Tibial nerve (tissue), 4 donors: ENCODE data around the gene HECW1. TPM values are rescaled to one million over a fixed set of nuclear protein-coding genes. Genes with fewer than 3 reads are reported as not detected.
"Not testable (repeated sequence)": the region's sequence is repeated elsewhere in the genome, so short reads cannot be mapped to it uniquely, and the experiment has no call there.

ENCODE experiments used
- DNase-seq, 2 donors: peaks; one replicate each; pipeline ENCODE4 v3.0.0-alpha.2; 2019; ENCODE audit warnings: low spot score in 2 of 2
- H3K27ac ChIP-seq, 4 donors: fragments of 200-600 bp; sonication (generic) in 3 of 4; one replicate each; pipeline ENCODE4 v1.5.1; 2017 to 2019; ENCODE audit warnings: mild to moderate bottlenecking in 1 of 4
- H3K27me3 ChIP-seq, 2 donors: fragments of 200-600 bp; sonication (generic) in 1 of 2; one replicate each; pipeline versions ENCODE4 v1.5.1 to v1.6.0; 2017 to 2019
- H3K36me3 ChIP-seq, 3 donors: fragments of 200-600 bp; sonication (generic); one replicate each; pipeline ENCODE4 v1.5.1; 2018 to 2019
- H3K4me1 ChIP-seq, 4 donors: fragments of 200-600 bp; sonication (generic) in 3 of 4; one replicate each; pipeline ENCODE4 v1.5.1; 2017 to 2019
- H3K4me3 ChIP-seq, 4 donors: fragments of 200-600 bp; sonication (generic) in 3 of 4; one replicate each; pipeline ENCODE4 v1.5.1; 2017 to 2019; ENCODE audit warnings: mild to moderate bottlenecking in 1 of 4, moderate library complexity in 1 of 4
- H3K9me3 ChIP-seq, 4 donors: fragments of 200-600 bp; sonication (generic) in 3 of 4; one replicate each; pipeline ENCODE4 v1.5.1; 2017 to 2019
- CTCF ChIP-seq, 5 experiments: fragments of 200-600 bp in 3 of 5; fragments of 450-650 bp in 2 of 5; sonication (generic) in 3 of 5; IDR thresholded peaks; one replicate each; pipeline ENCODE4 v1.5.1; 2016 to 2019; ENCODE audit warnings: antibody characterized with exemption in 5 of 5, mild to moderate bottlenecking in 3 of 5, moderate library complexity in 2 of 5
- EP300 ChIP-seq, 2 donors: sonication (generic); formaldehyde crosslinking; IDR thresholded peaks; one replicate each; pipeline ENCODE4 v1.6.1; 2017; ENCODE audit warnings: antibody characterized with exemption in 2 of 2, mild to moderate bottlenecking in 1 of 2
- POLR2A ChIP-seq, 2 donors: fragments of 450-650 bp; IDR thresholded peaks; one replicate each; pipeline ENCODE4 v1.6.1; 2017; ENCODE audit warnings: antibody characterized with exemption in 2 of 2, mild to moderate bottlenecking in 2 of 2, moderate library complexity in 2 of 2
- WGBS, 2 donors: methylation state at CpG; one replicate each; pipeline ENCODE4 v1.1.5; 2018; 5-methylcytosine and 5-hydroxymethylcytosine counted together
- total RNA-seq, 4 donors: library from RNA; depleted of rRNA; stranded (reverse); fragments of >200 nt; gene quantifications; one replicate each; pipeline ENCODE4 v1.1.0, GENCODE V29; 2016

Gene HECW1
- total RNA-seq, 4 donors from 2014 or later = 3.6 to 10.9 (median 6.5) TPM

GRCh38 chr7:43123457-43123856, 11.0 kb downstream of the HECW1 start:
- WGBS, 2 donors = 70 to 82% methylated on average over 1 of the region's 1 CpG
- H3K27ac ChIP-seq = no peak overlapping the region

DNA sequence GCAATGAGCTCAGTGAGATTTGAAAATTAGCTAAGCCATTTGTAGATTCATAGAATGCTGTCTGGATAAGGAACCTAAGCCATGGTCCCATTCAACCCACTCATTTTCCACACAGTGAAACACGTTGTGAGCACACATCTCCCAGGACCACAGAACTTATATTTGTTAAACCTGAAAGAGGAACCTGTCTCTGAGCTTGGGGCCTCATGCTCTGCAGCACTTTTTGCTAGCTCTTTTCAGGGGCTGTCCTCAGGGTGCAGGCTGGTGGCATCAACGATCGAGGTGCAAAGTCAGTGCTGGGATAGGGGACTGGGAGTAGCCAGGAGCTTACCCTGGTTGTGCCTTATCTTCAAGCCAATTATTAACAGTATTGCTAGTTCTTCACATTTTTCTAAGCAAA, 11.9 kb downstream of the HECW1 start:
- no peaks in the 10 kb centered on the region for H3K36me3 ChIP-seq
- no peaks in the 10 kb centered on the region for H3K9me3 ChIP-seq
- no peaks in the 10 kb centered on the region for H3K4me1 ChIP-seq
- peaks cover 0 to 22% of the 10 kb centered on the region in 2 donors for H3K27me3 ChIP-seq
- H3K4me3 ChIP-seq = no peak overlapping the region
- WGBS, 2 donors = 61 to 83% methylated on average over 3 of the region's 3 CpGs
- TF ChIP-seq EP300 (IDR thresholded peaks at IDR 0.05) = no peak
- no peak for TF ChIP-seq POLR2A (IDR thresholded peaks at IDR 0.05)
- TF ChIP-seq CTCF (IDR thresholded peaks at IDR 0.05) = no peak
- no peak overlapping the region for H3K27ac ChIP-seq
- DNase-seq = no peak

More at GRCh38 chr7:43123457-43123856, 11.0 kb downstream of the HECW1 start:
- no peaks in the 10 kb centered on the region for H3K9me3 ChIP-seq
- H3K36me3 ChIP-seq = no peaks in the 10 kb centered on the region
- H3K4me1 ChIP-seq = no peaks in the 10 kb centered on the region
- peaks cover 0 to 30% of the 10 kb centered on the region in 2 donors for H3K27me3 ChIP-seq
- DNase-seq = no peak
- H3K4me3 ChIP-seq = no peak overlapping the region
- TF ChIP-seq CTCF (IDR thresholded peaks at IDR 0.05) = no peak
- TF ChIP-seq EP300 (IDR thresholded peaks at IDR 0.05) = no peak
- no peak for TF ChIP-seq POLR2A (IDR thresholded peaks at IDR 0.05)

- WGBS, 2 donors = 92 to 93% methylated on average over 3 of the region's 3 CpGs
- DNase-seq = no peak
- no peaks in the 10 kb centered on the region for H3K36me3 ChIP-seq
These were observed 17.9 kb downstream of the HECW1 start for GRCh38 chr7:43130347-43130746.

DNA sequence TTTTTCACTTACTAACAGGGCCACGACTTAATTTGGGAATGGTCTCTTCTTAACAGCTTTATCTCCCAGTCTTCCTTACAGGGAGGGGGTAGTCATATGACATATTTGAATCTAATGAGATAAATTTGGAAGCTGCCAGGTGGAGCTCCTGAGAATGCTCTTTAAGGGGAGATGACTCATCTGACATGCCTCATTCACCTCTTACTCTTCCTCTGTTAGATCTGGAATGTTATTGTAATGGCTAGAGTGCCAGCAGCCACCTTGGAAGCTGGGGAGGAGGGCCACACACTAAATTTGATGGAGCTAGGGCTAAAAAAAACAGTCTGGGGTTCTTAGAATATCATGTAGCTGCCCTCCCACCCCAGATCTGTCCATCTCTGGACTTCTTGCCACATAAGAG, 22.7 kb downstream of the HECW1 start:
- TF ChIP-seq POLR2A (IDR thresholded peaks at IDR 0.05) = no peak
- no peak for TF ChIP-seq EP300 (IDR thresholded peaks at IDR 0.05)
- 86% methylated on average over 1 of the region's 1 CpG for WGBS, 2 donors
- H3K4me1 ChIP-seq = peaks cover 0 to 4% (median 0%) of the 10 kb centered on the region in 4 donors
- DNase-seq = no peak
- H3K27me3 ChIP-seq = no peaks in the 10 kb centered on the region
- H3K4me3 ChIP-seq = no peak overlapping the region
- H3K27ac ChIP-seq = no peak overlapping the region
- no peaks in the 10 kb centered on the region for H3K9me3 ChIP-seq
- no peaks in the 10 kb centered on the region for H3K36me3 ChIP-seq

More at GRCh38 chr7:43130347-43130746, 17.9 kb downstream of the HECW1 start:
- no peaks in the 10 kb centered on the region for H3K4me1 ChIP-seq
- no peak overlapping the region for H3K27ac ChIP-seq
- H3K27me3 ChIP-seq = no peaks in the 10 kb centered on the region
- TF ChIP-seq EP300 (IDR thresholded peaks at IDR 0.05) (no peak), CTCF (IDR thresholded peaks at IDR 0.05) (no peak), POLR2A (IDR thresholded peaks at IDR 0.05) (no peak)
- H3K4me3 ChIP-seq = no peak overlapping the region
- H3K9me3 ChIP-seq = no peaks in the 10 kb centered on the region

GRCh38 chr7:43136064-43136463, 23.6 kb downstream of the HECW1 start:
- no peak overlapping the region for H3K4me3 ChIP-seq
- no peaks in the 10 kb centered on the region for H3K27me3 ChIP-seq
- no peaks in the 10 kb centered on the region for H3K36me3 ChIP-seq
- DNase-seq = no peak
- 80 to 95% methylated on average over 2 of the region's 2 CpGs for WGBS, 2 donors
- H3K4me1 ChIP-seq = peaks cover 0 to 4% (median 0%) of the 10 kb centered on the region in 4 donors
- TF ChIP-seq EP300 (IDR thresholded peaks at IDR 0.05) = no peak
- no peaks in the 10 kb centered on the region for H3K9me3 ChIP-seq
- H3K27ac ChIP-seq = no peak overlapping the region

- 80 to 81% methylated on average over 6 of the region's 6 CpGs for WGBS, 2 donors
- H3K4me3 ChIP-seq, H3K9me3 ChIP-seq, H3K27me3 ChIP-seq, H3K4me1 ChIP-seq, DNase-seq, H3K36me3 ChIP-seq, H3K27ac ChIP-seq: not testable (repeated sequence)
These were observed 24.8 kb downstream of the HECW1 start for GRCh38 chr7:43137121-43137744.
